Common myeloid progenitor, CD34-positive (primary cell): ENCODE measurements around the gene GPRIN2.

ENCODE experiments used
- CTCF ChIA-PET: fragments of 350-600 bp; sonication (Branson Sonifier 250); formaldehyde crosslinking; loops from one replicate; lab custom pipeline; 2021; ENCODE audit warnings: antibody characterized with exemption; lab: Charles Lee
- POLR2A ChIA-PET: fragments of 350-600 bp; sonication (Branson Sonifier 250); formaldehyde crosslinking; loops from one replicate; lab custom pipeline; 2021; ENCODE audit warnings: antibody characterized with exemption; lab: Charles Lee
- DNase-seq, 3 donors: peaks; one replicate each; pipeline versions ENCODE4 v3.0.0 to v3.0.0-alpha.2; 2013
- H3K27ac ChIP-seq, 2 experiments: 1 replicate in 1 of 2; 2 replicates in 1 of 2; pipeline ENCODE4 v1.7.0; 2013; ENCODE audit warnings: inconsistent platforms in 2 of 2, low read length in 2 of 2, mild to moderate bottlenecking in 2 of 2, low read depth in 1 of 2, moderate library complexity in 1 of 2; ENCODE audit not compliant: severe bottlenecking in 2 of 2, insufficient read depth in 1 of 2, poor library complexity in 1 of 2
- H3K27me3 ChIP-seq, 5 experiments: replicated peaks in 2 of 5; 1 replicate in 3 of 5; 2 replicates in 2 of 5; pipeline versions ENCODE4 v1.6.1 to v1.7.0; 2013; ENCODE audit warnings: low read length in 4 of 5, mild to moderate bottlenecking in 2 of 5, moderate library complexity in 2 of 5, inconsistent platforms in 1 of 5; ENCODE audit not compliant: insufficient read depth in 5 of 5, control insufficient read depth in 4 of 5
- H3K36me3 ChIP-seq, 4 experiments: 1 replicate in 2 of 4; 2 replicates in 2 of 4; pipeline versions ENCODE4 v1.6.1 to v1.7.0; 2013; ENCODE audit warnings: low read length in 3 of 4, control low read depth in 1 of 4, mild to moderate bottlenecking in 1 of 4; ENCODE audit not compliant: control insufficient read depth in 4 of 4, insufficient read depth in 4 of 4
- H3K4me1 ChIP-seq, 4 experiments: 1 replicate in 3 of 4; 2 replicates in 1 of 4; pipeline versions ENCODE4 v1.6.1 to v1.7.1; 2013; ENCODE audit warnings: low read length in 3 of 4, mild to moderate bottlenecking in 3 of 4, control low read depth in 1 of 4, inconsistent platforms in 1 of 4, moderate library complexity in 1 of 4; ENCODE audit not compliant: control insufficient read depth in 4 of 4, insufficient read depth in 4 of 4; ENCODE audit errors: control extremely low read depth in 1 of 4
- H3K4me3 ChIP-seq, 7 experiments: 1 replicate in 4 of 7; 2 replicates in 3 of 7; pipeline versions ENCODE4 v1.5.1 to v1.7.0; 2013; ENCODE audit warnings: mild to moderate bottlenecking in 7 of 7, low read length in 6 of 7, moderate library complexity in 6 of 7, inconsistent platforms in 2 of 7, low read depth in 2 of 7, control low read depth in 1 of 7; ENCODE audit not compliant: insufficient read depth in 4 of 7, control insufficient read depth in 1 of 7; ENCODE audit errors: extremely low read depth in 1 of 7
- H3K9me3 ChIP-seq, 5 experiments: 1 replicate in 4 of 5; 2 replicates in 1 of 5; pipeline versions ENCODE4 v1.6.1 to v1.7.1; 2013; ENCODE audit warnings: low read length in 4 of 5, mild to moderate bottlenecking in 2 of 5, inconsistent platforms in 1 of 5, low read depth in 1 of 5, moderate library complexity in 1 of 5; ENCODE audit not compliant: control insufficient read depth in 4 of 5, insufficient read depth in 2 of 5; ENCODE audit errors: control extremely low read depth in 1 of 5
- WGBS: methylation state at CpG from one replicate; pipeline ENCODE4 v1.1.5; 2013; ENCODE audit not compliant: insufficient coverage; 5-methylcytosine and 5-hydroxymethylcytosine counted together

The GPRIN2 gene

DNA sequence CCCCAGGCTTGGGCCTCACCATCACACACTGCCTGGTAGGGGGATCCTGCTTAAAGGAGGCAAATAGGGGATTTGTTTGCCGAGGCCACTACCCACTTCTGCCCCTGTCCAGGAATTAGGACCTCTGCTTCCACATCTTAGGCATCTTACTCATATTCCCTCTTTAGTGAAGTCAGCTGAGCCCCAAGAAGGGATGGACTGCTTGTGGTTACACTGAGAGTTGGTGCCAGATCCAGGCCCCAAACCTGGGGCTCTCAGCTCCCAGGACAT is 1.6 kb upstream of the GPRIN2 start:
- Histone ChIP-seq H3K27me3 (peaks cover 7 to 80% (median 45%) of the 10 kb centered on the region in 5 experiments), H3K4me1 (peaks cover 0 to 14% (median 8%) of the 10 kb centered on the region in 4 experiments), H3K27ac (no peak overlapping the region), H3K36me3 (no peaks in the 10 kb centered on the region), H3K4me3 (no peak overlapping the region), H3K9me3 (no peaks in the 10 kb centered on the region)
- ChIA-PET CTCF (interaction anchor here (1.2 to 1.7 kb wide), 4 partner anchors 10 to 1218 kb away, joined by 4 to 6 read pairs (median 5); no protein-coding TSS in a partner anchor), POLR2A (interaction anchor here (0.7 kb wide), 1 partner anchor 19 kb away, joined by 3 read pairs; no protein-coding TSS in a partner anchor)
- DNase-seq, result no peak
- WGBS, result 57% methylated on average over 1 of the region's 1 CpG

DNA sequence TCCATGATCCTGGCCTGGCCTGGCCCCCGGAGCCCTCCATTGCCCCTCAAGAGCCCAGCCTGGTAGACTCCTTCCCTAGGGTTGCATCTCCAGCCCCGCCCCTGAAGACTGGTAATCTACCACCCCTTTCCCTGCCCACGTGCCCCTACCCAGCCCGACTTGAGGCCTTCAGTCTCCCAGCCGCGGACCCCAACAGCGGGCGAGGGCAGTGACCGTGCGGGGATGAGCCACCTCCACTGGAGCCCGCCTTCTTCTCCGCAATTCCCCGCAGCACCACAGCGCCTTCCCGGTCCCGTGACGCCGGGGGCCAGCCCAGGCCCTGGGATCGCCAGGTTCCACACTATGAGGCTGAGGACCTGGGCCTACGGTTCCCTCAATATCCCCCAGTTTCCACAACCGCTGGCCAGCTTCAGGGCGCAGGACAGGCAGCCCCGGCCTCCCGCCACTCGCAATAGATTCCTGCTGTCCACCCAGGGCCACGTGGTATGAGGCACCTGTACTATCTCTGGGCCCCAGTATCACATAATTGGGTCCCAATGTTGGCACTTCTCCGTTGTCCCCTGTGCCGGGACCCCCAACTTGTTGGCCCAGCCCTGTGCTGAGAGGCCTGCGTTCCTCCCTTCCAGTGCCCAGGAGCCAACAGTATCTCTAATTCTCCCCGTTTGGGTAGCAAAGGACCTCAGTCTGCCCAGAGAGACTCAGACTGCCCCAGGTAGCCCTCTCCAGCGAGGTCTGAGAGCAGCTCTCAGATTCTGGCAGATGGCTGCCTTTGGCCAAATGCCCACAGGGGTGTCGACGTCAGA is 1.1 kb upstream of the GPRIN2 start:
- H3K4me3 ChIP-seq, result peak overlapping the region in 1 of 7 experiments; percentile 74
- WGBS, result 92% methylated on average over 33 of the region's 33 CpGs
- DNase-seq, result no peak
- peaks cover 0 to 14% (median 8%) of the 10 kb centered on the region in 4 experiments for H3K4me1 ChIP-seq
- no peak overlapping the region for H3K27ac ChIP-seq
- H3K36me3 ChIP-seq, result no peaks in the 10 kb centered on the region
- H3K9me3 ChIP-seq, result no peaks in the 10 kb centered on the region
- CTCF ChIA-PET, result interaction anchor here (1.2 to 2.7 kb wide), 6 partner anchors 9 to 1219 kb away, joined by 4 to 9 read pairs (median 5); no protein-coding TSS in a partner anchor
- POLR2A ChIA-PET, result interaction anchor here (0.7 to 1.2 kb wide), 2 partner anchors 17 to 19 kb away, joined by 3 read pairs; no protein-coding TSS in a partner anchor
- H3K27me3 ChIP-seq, result peaks cover 7 to 86% (median 45%) of the 10 kb centered on the region in 5 experiments

DNA sequence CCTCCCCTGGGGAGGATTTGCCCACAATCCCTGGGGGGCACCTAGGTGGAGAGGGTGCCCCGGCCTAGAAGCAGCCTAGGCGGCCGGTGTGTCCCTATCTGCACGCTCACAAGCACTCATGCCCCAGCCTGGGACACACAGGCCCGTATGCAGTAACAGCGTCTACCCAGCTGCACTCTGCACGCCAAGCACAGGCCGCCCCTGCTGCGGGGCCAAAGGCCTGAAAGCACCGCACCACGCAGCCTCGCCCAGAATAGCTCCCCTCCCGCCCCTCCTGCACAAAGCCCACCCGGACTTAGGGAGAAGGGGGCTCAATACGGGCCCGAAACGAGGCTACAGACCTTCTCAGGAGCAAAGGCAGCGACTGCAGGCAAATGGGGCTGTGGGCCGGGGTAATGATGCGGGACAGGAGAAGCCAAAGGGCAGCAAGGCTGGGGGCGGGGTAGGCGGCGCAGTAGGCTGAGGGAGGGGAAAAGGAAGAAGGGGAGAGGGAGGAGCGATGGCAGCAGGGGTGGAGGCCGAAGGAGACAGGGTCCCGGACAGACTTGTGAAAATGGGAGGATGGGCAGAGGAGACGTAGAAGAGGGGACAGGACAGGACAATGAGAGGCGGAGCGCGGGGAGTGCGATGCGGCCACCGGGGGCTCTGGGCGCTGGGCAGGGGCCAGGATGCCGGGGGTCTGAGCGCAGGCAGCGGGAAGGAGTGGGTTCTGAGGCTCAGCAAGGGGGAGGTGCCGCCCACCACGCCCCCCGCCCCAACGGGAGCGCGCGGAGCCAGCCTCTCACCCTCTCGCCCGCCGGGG is 544 bp downstream of the GPRIN2 start:
- ChIA-PET CTCF (interaction anchor here (1.3 to 2.7 kb wide), 3 partner anchors 11 to 327 kb away, joined by 4 to 9 read pairs (median 4); no protein-coding TSS in a partner anchor), POLR2A (interaction anchor here (1.2 kb wide), 1 partner anchor 16 kb away, joined by 3 read pairs; no protein-coding TSS in a partner anchor)
- H3K4me3 ChIP-seq, result peak overlapping the region in 6 of 7 experiments; percentile 28 to 74 (median 50)

DNA sequence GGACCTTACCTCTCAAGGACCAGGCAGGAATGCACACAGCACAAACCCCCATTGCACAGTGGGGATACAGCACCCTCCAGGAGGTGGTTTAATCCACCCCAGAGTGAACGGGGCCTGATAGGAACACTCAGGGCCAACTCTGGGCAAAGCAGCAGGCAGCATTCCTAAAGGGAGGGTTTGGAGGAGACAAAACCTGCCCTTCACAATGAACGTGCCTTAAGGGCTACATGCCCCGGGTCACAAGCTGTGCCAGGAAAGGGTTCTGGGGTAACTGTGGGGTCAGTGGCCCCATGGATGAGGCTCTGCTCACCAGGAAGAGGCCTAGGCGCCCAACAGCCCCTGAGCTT is 1.1 kb downstream of the GPRIN2 start:
- H3K4me1 ChIP-seq, result peaks cover 0 to 14% (median 8%) of the 10 kb centered on the region in 4 experiments
- CTCF ChIA-PET, result interaction anchor here (1.3 to 2.7 kb wide), 2 partner anchors 10 to 327 kb away, joined by 4 to 9 read pairs; no protein-coding TSS in a partner anchor
- no peak overlapping the region for H3K4me3 ChIP-seq
- H3K9me3 ChIP-seq, result no peaks in the 10 kb centered on the region
- peaks cover under 1 to 78% (median 39%) of the 10 kb centered on the region in 5 experiments for H3K27me3 ChIP-seq
- H3K27ac ChIP-seq, result no peak overlapping the region
- POLR2A ChIA-PET, result no interaction called here
- no peak for DNase-seq
- no peaks in the 10 kb centered on the region for H3K36me3 ChIP-seq
- WGBS, result 80% methylated on average over 4 of the region's 4 CpGs

More for the DNA sequence above, 544 bp downstream of the GPRIN2 start:
- Histone ChIP-seq H3K27ac (no peak overlapping the region), H3K36me3 (no peaks in the 10 kb centered on the region), H3K27me3 (peaks cover 6 to 84% (median 45%) of the 10 kb centered on the region in 5 experiments), H3K9me3 (no peaks in the 10 kb centered on the region), H3K4me1 (peaks cover 0 to 14% (median 8%) of the 10 kb centered on the region in 4 experiments)
- WGBS, result 22% methylated on average over 44 of the region's 47 CpGs
- no peak for DNase-seq

DNA sequence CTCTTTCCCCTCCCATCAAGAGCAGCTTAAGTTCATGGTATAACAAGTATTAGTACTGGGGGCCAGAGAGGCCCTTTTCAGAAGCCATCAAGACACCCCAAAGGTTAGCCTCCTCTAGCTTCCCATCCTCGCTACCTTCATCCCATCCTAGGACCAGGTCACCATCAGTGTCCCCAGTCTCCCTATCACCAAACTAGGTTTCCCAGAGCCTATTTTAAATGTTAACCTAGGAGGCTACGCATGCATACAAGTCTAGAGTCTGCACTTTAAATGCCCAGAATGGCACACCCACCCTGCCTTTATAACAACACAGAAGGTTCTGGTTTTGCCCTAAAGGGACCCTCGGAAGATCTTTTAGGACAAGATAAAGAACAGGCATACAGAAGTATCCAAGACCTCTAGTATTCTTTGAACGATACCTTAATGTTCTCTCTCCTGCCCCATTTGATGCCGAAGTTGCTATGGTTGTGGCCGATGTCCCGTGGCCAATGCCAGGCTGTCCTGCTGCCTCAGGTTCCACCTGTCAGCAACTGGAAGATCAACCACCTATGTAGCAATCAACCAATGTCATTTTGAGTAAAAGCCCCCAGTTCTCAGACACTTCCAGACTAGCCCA is 2.2 kb downstream of the GPRIN2 start:
- WGBS, result 90% methylated on average over 7 of the region's 7 CpGs
- peaks cover 0 to 67% (median 39%) of the 10 kb centered on the region in 5 experiments for H3K27me3 ChIP-seq
- no peaks in the 10 kb centered on the region for H3K9me3 ChIP-seq
- no peak overlapping the region for H3K27ac ChIP-seq
- DNase-seq, result no peak
- H3K4me1 ChIP-seq, result peaks cover 0 to 14% (median 8%) of the 10 kb centered on the region in 4 experiments
- no peaks in the 10 kb centered on the region for H3K36me3 ChIP-seq
- no peak overlapping the region for H3K4me3 ChIP-seq
- ChIA-PET CTCF (interaction anchor here (2.2 kb wide), 1 partner anchor 9 kb away, joined by 7 read pairs; no protein-coding TSS in a partner anchor), POLR2A (no interaction called here)

DNA sequence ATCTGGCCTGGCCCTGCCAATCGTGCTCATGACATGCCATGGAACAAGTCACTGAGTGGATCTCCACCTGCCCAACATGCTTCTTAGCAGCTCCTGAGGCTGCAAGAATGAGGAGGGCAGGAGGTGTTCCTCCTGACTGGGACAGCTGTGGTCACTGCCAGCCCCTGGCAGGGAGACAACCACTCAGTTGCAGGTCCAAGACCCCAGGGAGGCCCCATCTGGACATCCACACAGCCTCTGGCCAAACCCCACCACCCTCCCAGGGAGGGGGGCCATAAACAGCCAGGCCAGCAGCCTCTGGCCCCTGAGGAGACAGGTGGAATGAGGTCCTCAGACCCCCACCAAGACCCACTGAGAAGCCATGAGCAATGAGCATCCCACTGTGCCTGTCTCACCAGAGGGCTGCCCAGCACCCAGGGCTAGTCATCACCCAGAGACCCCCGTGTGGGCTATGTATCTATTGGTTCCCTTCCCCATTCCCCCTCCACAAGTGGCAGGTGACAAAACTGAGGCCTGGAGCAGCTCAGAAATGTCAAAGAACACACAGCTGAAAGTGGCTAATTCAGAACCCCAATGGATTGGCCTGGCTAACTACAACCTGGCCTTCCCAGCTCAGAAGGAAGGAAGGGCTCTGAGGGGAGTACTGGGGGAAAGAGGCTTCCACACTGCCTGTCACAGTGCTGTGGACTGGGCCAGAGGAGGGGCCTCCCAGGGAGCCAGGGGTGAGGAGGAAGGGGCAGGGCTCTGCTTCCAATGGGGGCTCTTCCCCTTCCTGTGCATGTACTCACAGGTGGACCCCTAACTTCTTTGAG is 3.0 kb downstream of the GPRIN2 start:
- no peak for DNase-seq
- Histone ChIP-seq H3K4me1 (peaks cover 0 to 14% (median 8%) of the 10 kb centered on the region in 4 experiments), H3K9me3 (no peaks in the 10 kb centered on the region), H3K4me3 (no peak overlapping the region), H3K27ac (no peak overlapping the region), H3K27me3 (peaks cover 0 to 59% (median 39%) of the 10 kb centered on the region in 5 experiments), H3K36me3 (no peaks in the 10 kb centered on the region)
- CTCF ChIA-PET, result interaction anchor here (2.2 kb wide), 1 partner anchor 9 kb away, joined by 7 read pairs; no protein-coding TSS in a partner anchor
- POLR2A ChIA-PET, result interaction anchor here (1.0 kb wide), 1 partner anchor 10 kb away, joined by 3 read pairs; no protein-coding TSS in a partner anchor
- 83% methylated on average over 2 of the region's 2 CpGs for WGBS
